Measurements from ENCODE around the gene THOC6.

GRCh38 chr16:3050487-3050886 is 26.7 kb downstream of the THOC6 start:
- TF ChIP-seq FOXM1 (IDR thresholded peaks at IDR 0.05; ENCODE audit: borderline replicate concordance, low read depth) (no peak), YY1 (IDR thresholded peaks at IDR 0.05; ENCODE audit: low read depth) (no peak), CREB1 (IDR thresholded peaks at IDR 0.05; ENCODE audit: low read depth) (no peak), TAF1 (IDR thresholded peaks at IDR 0.05; ENCODE audit: low read depth) (no peak), EGR1 (IDR thresholded peaks at IDR 0.05) (no peak), TEAD4 (IDR thresholded peaks at IDR 0.05) (no peak), RAD21 (IDR thresholded peaks at IDR 0.05; ENCODE audit: low read depth) (no peak)
- TF ChIP-seq, protein P1, sequence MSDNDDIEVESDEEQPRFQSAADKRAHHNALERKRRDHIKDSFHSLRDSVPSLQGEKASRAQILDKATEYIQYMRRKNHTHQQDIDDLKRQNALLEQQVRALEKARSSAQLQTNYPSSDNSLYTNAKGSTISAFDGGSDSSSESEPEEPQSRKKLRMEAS (IDR thresholded peaks at IDR 0.05): no peak

All from Ishikawa (cell line).